ENCODE results near the gene PAF1.
"Not testable (repeated sequence)": the region's sequence is repeated elsewhere in the genome, so short reads cannot be mapped to it uniquely, and the experiment has no call there.

Gene PAF1

DNA sequence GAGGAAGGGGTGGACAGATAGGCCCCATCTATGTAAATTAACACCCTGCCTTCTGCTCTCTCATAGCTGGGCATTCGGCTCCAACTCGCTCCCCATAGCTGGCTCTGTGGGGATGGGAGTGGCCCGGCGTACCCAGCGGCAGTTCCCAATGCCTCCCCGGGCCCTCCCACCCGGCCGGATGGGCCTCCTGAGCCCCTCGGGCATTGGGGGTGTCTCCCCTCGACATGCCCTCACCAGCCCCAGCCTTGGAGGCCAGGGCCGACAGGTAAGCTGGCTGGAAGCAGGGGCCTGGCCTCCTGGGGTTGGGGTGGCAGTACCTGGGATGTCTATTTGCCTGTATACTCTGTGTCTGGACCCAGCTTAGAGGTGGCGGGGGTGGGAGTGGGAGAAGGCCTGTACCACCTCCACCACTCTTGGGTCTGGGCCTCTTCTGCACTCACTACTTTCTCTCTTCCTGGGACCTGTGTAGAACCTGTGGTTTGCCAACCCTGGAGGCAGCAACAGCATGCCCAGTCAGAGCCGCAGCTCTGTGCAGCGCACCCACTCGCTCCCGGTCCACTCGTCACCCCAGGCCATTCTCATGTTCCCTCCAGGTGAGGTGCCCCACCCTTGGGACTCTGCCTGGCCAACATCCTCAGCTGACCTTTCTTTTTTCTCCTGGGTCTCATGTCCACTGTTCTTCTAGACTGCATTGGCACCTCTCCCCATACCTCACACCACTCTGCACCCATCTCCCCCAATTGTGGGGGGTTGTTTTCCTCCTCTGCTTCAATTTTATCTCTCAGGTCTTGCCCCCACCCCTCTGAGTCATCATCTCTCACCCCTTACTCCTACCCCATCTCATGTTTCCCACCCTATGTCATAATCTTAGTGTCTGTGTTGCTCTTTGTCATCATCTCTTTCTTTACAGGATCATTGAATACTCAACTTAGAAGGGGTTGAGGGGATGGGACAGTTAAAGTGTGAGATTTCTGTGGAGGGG is 10.1 kb downstream of the PAF1 start:
- DNase-seq: no peak

- no peak for DNase-seq
Observed at GRCh38 chr19:39379865-39380396, 11.0 kb downstream of the PAF1 start.

- DNase-seq: not testable (repeated sequence)
Observed at GRCh38 chr19:39379366-39379765, 11.5 kb downstream of the PAF1 start.

GRCh38 chr19:39377373-39378362 is 13.2 kb downstream of the PAF1 start:
- no peak for DNase-seq

DNA sequence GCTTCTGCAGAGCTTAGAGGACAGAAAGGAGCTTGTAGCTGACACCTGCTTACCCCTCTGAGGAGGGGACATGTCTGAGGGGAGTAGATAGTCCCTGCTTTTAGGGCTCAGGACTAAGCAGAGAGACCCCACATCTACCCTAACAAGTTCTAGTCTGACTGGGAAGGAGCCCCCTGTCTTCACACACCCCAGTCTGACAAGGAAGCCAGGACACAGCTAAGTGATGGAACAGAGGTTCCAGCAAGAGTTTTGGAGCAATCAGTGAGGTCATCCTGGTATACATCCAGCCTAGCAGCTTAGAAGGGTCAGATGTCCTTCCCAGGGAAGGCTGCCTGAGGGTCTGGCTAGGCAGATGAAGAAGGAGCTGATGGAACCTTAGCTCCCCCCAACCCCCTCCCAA is 15.0 kb downstream of the PAF1 start:
- DNase-seq: no peak

- DNase-seq: no peak
Observed at GRCh38 chr19:39372941-39373340, 18.0 kb downstream of the PAF1 start.

- no peak for DNase-seq
Observed at GRCh38 chr19:39372047-39372802, 18.7 kb downstream of the PAF1 start.

- no peak for DNase-seq
Observed at GRCh38 chr19:39370735-39371134, 20.2 kb downstream of the PAF1 start.

- no peak for DNase-seq
Observed at GRCh38 chr19:39369200-39369599, 21.7 kb downstream of the PAF1 start.

GRCh38 chr19:39365531-39365930 is 25.4 kb downstream of the PAF1 start:
- DNase-seq: no peak

GRCh38 chr19:39363901-39364457 is 26.9 kb downstream of the PAF1 start:
- DNase-seq: no peak

DNA sequence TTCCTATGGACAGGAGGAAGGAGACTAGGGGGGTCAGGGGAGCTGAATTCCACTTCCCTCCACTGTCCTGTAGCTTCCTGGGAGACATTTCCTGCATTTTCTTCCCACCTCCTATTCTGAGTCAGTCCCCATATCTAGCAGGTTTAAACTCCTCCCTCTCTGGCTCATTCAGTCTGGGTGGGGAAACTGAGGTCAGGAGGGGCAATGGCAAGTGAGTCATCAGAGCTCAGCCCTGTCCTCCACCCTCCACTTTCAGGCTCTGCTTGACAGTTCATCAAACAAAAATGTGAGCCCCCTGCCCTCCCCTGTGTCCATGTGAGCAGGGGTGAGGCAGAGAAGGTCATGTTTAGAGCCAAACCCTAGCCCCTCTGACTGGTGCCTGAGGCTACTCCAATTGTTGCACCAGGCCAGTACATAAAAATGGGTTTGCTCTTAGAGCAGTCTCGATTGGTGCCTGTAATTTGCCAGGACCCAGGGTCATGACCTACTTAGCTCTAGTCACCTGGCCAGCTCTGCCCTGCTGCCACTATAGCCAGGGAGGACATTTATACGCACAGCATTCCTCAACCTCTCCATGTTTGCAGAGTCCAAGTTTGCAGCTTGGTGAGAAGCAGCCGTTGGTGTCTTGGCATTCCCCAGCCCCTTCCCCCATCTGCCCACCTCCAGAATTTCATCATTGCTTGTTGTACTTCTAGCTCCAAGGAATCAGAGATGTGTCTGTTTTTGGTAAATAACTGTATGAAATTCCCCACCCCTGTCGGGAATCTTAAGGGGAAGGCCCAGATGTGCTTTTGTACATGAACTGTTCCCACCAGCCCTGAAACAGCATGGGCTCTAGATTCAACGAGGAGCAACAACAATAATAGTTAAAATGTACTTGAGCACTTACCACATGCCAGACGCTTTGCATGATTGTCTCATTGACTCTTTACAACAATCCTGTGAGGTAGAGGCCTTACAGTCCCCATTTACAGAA is 27.9 kb downstream of the PAF1 start:
- no peak for DNase-seq

GRCh38 chr19:39360599-39360998 is 30.3 kb downstream of the PAF1 start:
- no peak for DNase-seq

- no peak for DNase-seq
Observed at GRCh38 chr19:39359026-39359425, 31.9 kb downstream of the PAF1 start.

DNA sequence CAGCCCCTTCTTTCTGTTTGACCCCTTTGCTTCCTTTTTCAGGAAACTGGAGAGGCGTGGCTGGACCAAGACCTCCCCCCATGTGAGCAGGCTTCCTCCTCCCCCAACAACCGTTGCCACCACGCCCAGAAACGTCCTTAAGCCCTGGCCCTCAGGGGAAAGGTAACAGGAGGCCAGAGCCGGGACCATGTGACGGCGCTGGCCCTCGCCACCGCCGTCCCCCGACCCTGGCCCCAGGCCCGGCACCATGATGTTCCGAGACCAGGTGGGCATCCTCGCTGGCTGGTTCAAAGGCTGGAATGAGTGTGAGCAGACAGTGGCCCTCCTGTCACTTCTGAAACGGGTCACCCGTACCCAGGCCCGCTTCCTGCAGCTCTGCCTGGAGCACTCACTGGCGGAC is 34.3 kb downstream of the PAF1 start:
- no peak for DNase-seq

GRCh38 chr19:39356073-39356472 is 34.8 kb downstream of the PAF1 start:
- no peak for DNase-seq

DNA sequence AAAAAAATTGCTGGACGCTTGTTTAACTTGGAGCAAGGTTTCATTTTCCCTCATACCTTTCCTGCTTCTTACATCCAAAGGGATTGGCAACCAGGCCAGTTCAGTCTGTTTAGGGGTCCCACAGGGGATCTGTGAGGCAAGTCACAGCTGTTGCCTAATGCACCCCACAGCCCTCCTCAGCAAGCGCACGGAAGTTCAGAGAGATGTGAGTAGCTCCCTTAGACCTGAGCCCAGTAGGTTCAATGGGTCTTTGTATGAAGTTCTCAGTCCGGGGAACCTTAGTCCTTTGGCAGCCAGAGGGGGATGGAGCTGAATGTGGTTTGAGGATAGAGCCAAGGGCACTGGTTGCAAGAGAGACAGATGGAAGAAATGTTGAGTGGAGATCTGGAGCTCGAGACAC is 35.7 kb downstream of the PAF1 start:
- no peak for DNase-seq

DNA sequence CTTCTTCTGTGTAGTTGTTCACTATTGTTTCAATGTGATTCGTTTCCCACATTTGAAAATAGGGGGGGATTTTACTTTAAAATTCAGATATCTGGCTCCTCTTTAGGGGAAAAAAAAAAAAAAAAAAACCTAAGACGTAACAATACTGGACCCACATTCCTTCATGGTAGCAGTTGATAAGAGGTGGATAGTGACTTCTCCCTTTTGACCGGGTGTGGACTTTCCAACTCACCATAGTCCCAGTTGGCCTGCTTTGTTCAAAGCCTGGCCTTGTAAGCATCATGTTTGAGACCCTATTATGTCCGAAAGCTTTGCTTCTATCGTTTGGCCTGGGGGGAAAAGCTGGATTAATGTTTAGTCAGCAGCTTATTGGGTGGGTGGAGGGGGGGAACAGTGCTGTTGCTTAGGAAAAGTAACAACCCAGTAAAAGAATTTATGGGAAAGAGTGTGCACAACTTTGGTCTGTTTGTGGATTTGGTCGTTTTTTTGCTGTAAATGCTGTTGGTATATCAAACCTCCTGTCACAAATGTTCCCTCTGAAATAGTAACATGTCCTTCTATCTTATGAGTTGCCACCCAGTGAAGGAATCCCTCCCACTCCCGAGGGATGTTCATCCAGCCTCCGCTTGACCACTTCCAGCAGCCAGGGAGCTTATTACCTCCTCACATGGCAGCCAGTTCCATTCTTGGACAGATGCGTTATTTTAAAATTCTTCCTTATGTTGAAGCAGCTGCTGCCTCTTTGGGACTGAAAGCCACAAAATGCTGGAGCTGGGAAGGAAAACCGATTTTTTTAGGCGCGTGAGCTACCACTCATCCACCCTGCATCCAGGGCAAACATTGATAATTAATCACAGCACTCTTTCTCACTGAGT is 38.3 kb downstream of the PAF1 start:
- DNase-seq: no peak

- DNase-seq: peak; percentile 65
Observed at GRCh38 chr19:39351537-39352064, 39.3 kb downstream of the PAF1 start.

- DNase-seq: no peak
Observed at GRCh38 chr19:39350156-39350555, 40.8 kb downstream of the PAF1 start.
